ENCODE results near the gene PIK3CB. TPM values are rescaled to one million over a fixed set of nuclear protein-coding genes. Genes with fewer than 3 reads are reported as not detected.

The PIK3CB gene
- total RNA-seq, 2 donors from 2014 or later = 43.4 to 51.5 TPM

GRCh38 chr3:138801792-138802191 is 32.9 kb downstream of the PIK3CB start:
- Histone ChIP-seq H3K27me3 (no peaks in the 10 kb centered on the region), H3K4me1 (no peaks in the 10 kb centered on the region), H3K9me3 (no peaks in the 10 kb centered on the region), H3K4me3 (no peak overlapping the region), H3K27ac (no peak overlapping the region), H3K36me3 (no peaks in the 10 kb centered on the region), H3K9ac (ENCODE audit: low read depth in 2 of 2, low read length in 2 of 2) (no peak overlapping the region)
- intact Hi-C loops (cut with DNase I) = no loop called here
- DNase-seq = no peak
- no peak for TF ChIP-seq CTCF (IDR thresholded peaks at IDR 0.05)

GRCh38 chr3:138800248-138800647 is 34.5 kb downstream of the PIK3CB start:
- no peaks in the 10 kb centered on the region for H3K36me3 ChIP-seq
- H3K9me3 ChIP-seq = no peaks in the 10 kb centered on the region
- no peaks in the 10 kb centered on the region for H3K4me1 ChIP-seq
- H3K27me3 ChIP-seq = no peaks in the 10 kb centered on the region
- H3K4me3 ChIP-seq = no peak overlapping the region
- DNase-seq = no peak
- H3K9ac ChIP-seq (ENCODE audit: low read depth in 2 of 2, low read length in 2 of 2) = no peak overlapping the region
- no peak for TF ChIP-seq CTCF (IDR thresholded peaks at IDR 0.05)
- H3K27ac ChIP-seq = no peak overlapping the region
- intact Hi-C loops (cut with DNase I) = no loop called here

- H3K4me3 ChIP-seq = no peak overlapping the region
- intact Hi-C loops (cut with DNase I) = no loop called here
- H3K27me3 ChIP-seq = no peaks in the 10 kb centered on the region
- H3K9me3 ChIP-seq = no peaks in the 10 kb centered on the region
- no peaks in the 10 kb centered on the region for H3K36me3 ChIP-seq
- TF ChIP-seq CTCF (IDR thresholded peaks at IDR 0.05) = no peak
- no peak overlapping the region for H3K27ac ChIP-seq
- H3K4me1 ChIP-seq = no peaks in the 10 kb centered on the region
- DNase-seq = no peak
- no peak overlapping the region for H3K9ac ChIP-seq (ENCODE audit: low read depth in 2 of 2, low read length in 2 of 2)
Observed at GRCh38 chr3:138799822-138800221, 34.9 kb downstream of the PIK3CB start.

GRCh38 chr3:138797508-138798038 is 37.2 kb downstream of the PIK3CB start:
- Histone ChIP-seq H3K4me1 (no peaks in the 10 kb centered on the region), H3K27ac (no peak overlapping the region), H3K9ac (ENCODE audit: low read depth in 2 of 2, low read length in 2 of 2) (no peak overlapping the region), H3K4me3 (no peak overlapping the region), H3K36me3 (no peaks in the 10 kb centered on the region), H3K27me3 (no peaks in the 10 kb centered on the region), H3K9me3 (no peaks in the 10 kb centered on the region)
- TF ChIP-seq CTCF (IDR thresholded peaks at IDR 0.05) = no peak
- intact Hi-C loops (cut with DNase I) = no loop called here
- DNase-seq = no peak

- no peaks in the 10 kb centered on the region for H3K9me3 ChIP-seq
- intact Hi-C loops (cut with DNase I) = no loop called here
- no peaks in the 10 kb centered on the region for H3K36me3 ChIP-seq
- H3K4me3 ChIP-seq = no peak overlapping the region
- no peaks in the 10 kb centered on the region for H3K4me1 ChIP-seq
- no peak for DNase-seq
- H3K9ac ChIP-seq (ENCODE audit: low read depth in 2 of 2, low read length in 2 of 2) = no peak overlapping the region
- H3K27me3 ChIP-seq = no peaks in the 10 kb centered on the region
- H3K27ac ChIP-seq = no peak overlapping the region
- TF ChIP-seq CTCF (IDR thresholded peaks at IDR 0.05) = no peak
Observed at GRCh38 chr3:138796761-138797160, 38.0 kb downstream of the PIK3CB start.

Measured in colonic mucosa (tissue), 4 donors.